Uterus (tissue), 2 donors: ENCODE measurements around the gene SLCO3A1.

ENCODE experiments used
- CTCF ChIP-seq, 4 experiments: fragments of 200-600 bp in 2 of 4; fragments of 450-650 bp in 2 of 4; sonication (generic) in 2 of 4; IDR thresholded peaks; one replicate each; pipeline ENCODE4 v1.5.1; 2016 to 2019; ENCODE audit warnings: antibody characterized with exemption in 4 of 4, mild to moderate bottlenecking in 2 of 4, moderate library complexity in 1 of 4
- POLR2A ChIP-seq, 2 donors: fragments of 450-650 bp; IDR thresholded peaks; one replicate each; pipeline ENCODE4 v1.6.1; 2016; ENCODE audit warnings: antibody characterized with exemption in 2 of 2, mild to moderate bottlenecking in 1 of 2, moderate library complexity in 1 of 2

- no peak for TF ChIP-seq CTCF (IDR thresholded peaks at IDR 0.05)
- no peak for TF ChIP-seq POLR2A (IDR thresholded peaks at IDR 0.05)
These were observed 179.8 kb downstream of the SLCO3A1 start for GRCh38 chr15:92033314-92033713.
